PFSK-1 (cell line): Measurements from ENCODE around the gene JAG1.

Experiments used
- FOXP2 ChIP-seq: optimal IDR thresholded peaks from 2 replicates; pipeline ENCODE3; 2011; ENCODE audit warnings: borderline replicate concordance, control low read depth, inconsistent platforms; ENCODE audit not compliant: insufficient read depth; ENCODE audit errors: extremely low read length, extremely low read depth
- POLR2AphosphoS5 ChIP-seq: IDR thresholded peaks from 2 replicates; pipeline ENCODE4 v1.6.1; 2012; ENCODE audit warnings: low read depth, mild to moderate bottlenecking, control low read depth, low read length, moderate library complexity
- TAF1 ChIP-seq: IDR thresholded peaks from 2 replicates; pipeline ENCODE4 v1.6.1; 2012; ENCODE audit warnings: low read length, control low read depth, borderline replicate concordance; ENCODE audit not compliant: insufficient read depth
- TF ChIP-seq, protein P1 (sequence below), 2 experiments: IDR thresholded peaks; 2 replicates each; pipeline versions ENCODE4 v1.6.1 to v1.8.0; 2011 to 2012; ENCODE audit warnings: low read depth in 2 of 2, low read length in 2 of 2, control low read depth in 1 of 2, inconsistent platforms in 1 of 2, mild to moderate bottlenecking in 1 of 2, moderate library complexity in 1 of 2; ENCODE audit not compliant: insufficient read depth in 1 of 2

- TF ChIP-seq TAF1 (no peak), POLR2AphosphoS5 (no peak), FOXP2 (no peak)
- TF ChIP-seq, protein P1, sequence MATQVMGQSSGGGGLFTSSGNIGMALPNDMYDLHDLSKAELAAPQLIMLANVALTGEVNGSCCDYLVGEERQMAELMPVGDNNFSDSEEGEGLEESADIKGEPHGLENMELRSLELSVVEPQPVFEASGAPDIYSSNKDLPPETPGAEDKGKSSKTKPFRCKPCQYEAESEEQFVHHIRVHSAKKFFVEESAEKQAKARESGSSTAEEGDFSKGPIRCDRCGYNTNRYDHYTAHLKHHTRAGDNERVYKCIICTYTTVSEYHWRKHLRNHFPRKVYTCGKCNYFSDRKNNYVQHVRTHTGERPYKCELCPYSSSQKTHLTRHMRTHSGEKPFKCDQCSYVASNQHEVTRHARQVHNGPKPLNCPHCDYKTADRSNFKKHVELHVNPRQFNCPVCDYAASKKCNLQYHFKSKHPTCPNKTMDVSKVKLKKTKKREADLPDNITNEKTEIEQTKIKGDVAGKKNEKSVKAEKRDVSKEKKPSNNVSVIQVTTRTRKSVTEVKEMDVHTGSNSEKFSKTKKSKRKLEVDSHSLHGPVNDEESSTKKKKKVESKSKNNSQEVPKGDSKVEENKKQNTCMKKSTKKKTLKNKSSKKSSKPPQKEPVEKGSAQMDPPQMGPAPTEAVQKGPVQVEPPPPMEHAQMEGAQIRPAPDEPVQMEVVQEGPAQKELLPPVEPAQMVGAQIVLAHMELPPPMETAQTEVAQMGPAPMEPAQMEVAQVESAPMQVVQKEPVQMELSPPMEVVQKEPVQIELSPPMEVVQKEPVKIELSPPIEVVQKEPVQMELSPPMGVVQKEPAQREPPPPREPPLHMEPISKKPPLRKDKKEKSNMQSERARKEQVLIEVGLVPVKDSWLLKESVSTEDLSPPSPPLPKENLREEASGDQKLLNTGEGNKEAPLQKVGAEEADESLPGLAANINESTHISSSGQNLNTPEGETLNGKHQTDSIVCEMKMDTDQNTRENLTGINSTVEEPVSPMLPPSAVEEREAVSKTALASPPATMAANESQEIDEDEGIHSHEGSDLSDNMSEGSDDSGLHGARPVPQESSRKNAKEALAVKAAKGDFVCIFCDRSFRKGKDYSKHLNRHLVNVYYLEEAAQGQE (IDR thresholded peaks at IDR 0.05; ENCODE audit: insufficient read depth in 1 of 2, low read depth in 2 of 2, low read length in 2 of 2): no peak
Observed at GRCh38 chr20:10671221-10671918, 2.4 kb downstream of the JAG1 start.
